HL-60 (cell line): ENCODE data around the gene CCNT2.
A peak's percentile ranks its signal among the peaks of the same experiment; 100 is the strongest.

Experiments
- POLR2AphosphoS5 ChIP-seq: IDR thresholded peaks from 2 replicates; pipeline ENCODE4 v1.6.1; 2012; ENCODE audit warnings: low read depth
- TF ChIP-seq, protein P1 (sequence below): IDR thresholded peaks from one replicate; pipeline ENCODE4 v1.5.1; 2011; ENCODE audit warnings: low read length, control low read depth, inconsistent platforms; ENCODE audit not compliant: insufficient read depth

DNA sequence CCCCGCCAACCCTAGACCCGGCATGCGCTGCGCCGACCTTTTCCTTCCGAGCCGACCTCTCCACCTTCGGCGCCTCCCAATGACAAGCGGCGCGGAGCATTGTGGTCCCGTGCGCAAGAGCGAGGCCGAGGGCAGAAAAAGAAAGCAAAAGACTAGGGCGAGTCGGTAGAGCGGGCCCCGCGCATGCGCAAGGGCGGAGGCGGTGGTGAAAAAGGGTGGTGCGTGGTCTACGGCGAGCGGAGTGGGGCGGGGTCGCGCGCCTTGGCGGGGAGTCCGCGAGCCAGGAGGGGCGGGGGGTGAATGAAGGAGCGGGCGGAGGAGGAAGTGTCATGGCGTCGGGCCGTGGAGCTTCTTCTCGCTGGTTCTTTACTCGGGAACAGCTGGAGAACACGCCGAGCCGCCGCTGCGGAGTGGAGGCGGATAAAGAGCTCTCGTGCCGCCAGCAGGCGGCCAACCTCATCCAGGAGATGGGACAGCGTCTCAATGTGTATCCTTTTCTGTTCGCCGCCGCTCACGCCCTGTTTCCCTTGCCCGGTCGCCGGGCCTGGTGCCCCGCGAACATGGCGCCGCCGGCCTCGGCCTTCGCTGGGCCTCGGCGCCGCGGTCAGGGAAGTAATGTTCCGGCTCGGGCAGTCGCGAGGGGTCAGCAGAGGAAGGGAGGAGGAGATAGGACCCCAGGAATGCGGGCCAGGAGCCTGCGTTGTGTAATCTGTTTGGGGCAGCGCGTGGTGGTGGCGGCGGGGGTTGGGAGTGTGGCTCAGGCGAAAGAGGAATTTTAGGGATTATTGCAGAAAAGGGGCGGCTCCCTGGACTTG, at the start of gene CCNT2:
- TF ChIP-seq, protein P1, sequence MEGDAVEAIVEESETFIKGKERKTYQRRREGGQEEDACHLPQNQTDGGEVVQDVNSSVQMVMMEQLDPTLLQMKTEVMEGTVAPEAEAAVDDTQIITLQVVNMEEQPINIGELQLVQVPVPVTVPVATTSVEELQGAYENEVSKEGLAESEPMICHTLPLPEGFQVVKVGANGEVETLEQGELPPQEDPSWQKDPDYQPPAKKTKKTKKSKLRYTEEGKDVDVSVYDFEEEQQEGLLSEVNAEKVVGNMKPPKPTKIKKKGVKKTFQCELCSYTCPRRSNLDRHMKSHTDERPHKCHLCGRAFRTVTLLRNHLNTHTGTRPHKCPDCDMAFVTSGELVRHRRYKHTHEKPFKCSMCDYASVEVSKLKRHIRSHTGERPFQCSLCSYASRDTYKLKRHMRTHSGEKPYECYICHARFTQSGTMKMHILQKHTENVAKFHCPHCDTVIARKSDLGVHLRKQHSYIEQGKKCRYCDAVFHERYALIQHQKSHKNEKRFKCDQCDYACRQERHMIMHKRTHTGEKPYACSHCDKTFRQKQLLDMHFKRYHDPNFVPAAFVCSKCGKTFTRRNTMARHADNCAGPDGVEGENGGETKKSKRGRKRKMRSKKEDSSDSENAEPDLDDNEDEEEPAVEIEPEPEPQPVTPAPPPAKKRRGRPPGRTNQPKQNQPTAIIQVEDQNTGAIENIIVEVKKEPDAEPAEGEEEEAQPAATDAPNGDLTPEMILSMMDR: no peak
- peak; percentile 90 for TF ChIP-seq POLR2AphosphoS5
